Measurements from ENCODE around the gene PIP. TPM values are rescaled to one million over a fixed set of nuclear protein-coding genes. Genes with fewer than 3 reads are reported as not detected.
"Not testable (repeated sequence)": the region's sequence is repeated elsewhere in the genome, so short reads cannot be mapped to it uniquely, and the experiment has no call there.

Gene PIP
- total RNA-seq, 1 experiment from 2014 or later: not detected

GRCh38 chr7:143085109-143085508, 46.8 kb upstream of the PIP start (continued):
- TF ChIP-seq EGR1 (IDR thresholded peaks at IDR 0.05; ENCODE audit: low read depth) (no peak), YY1 (IDR thresholded peaks at IDR 0.05; ENCODE audit: extremely low read depth, insufficient replicate concordance, low read depth, low read length) (no peak), MAX (IDR thresholded peaks at IDR 0.05) (no peak)

GRCh38 chr7:143085610-143086009, 46.3 kb upstream of the PIP start:
- H3K4me2 ChIP-seq (ENCODE audit: low read length); H2AFZ ChIP-seq (ENCODE audit: low read depth, low read length, poor library complexity, severe bottlenecking); H4K20me1 ChIP-seq (ENCODE audit: insufficient read depth); DNase-seq (ENCODE audit: low read depth, low spot score); H3K4me3 ChIP-seq (replicated peaks in 1 of 2; ENCODE audit: low read depth in 1 of 2, low read length in 2 of 2); H3K36me3 ChIP-seq (ENCODE audit: control insufficient read depth in 1 of 2, insufficient read depth in 2 of 2, low read length in 2 of 2); H3K27me3 ChIP-seq (ENCODE audit: insufficient read depth, low read length); H3K9me2 ChIP-seq (ENCODE audit: insufficient read depth); H3K79me2 ChIP-seq (ENCODE audit: insufficient read depth, low read length); intact Hi-C loops (cut with micrococcal nuclease); H3K27ac ChIP-seq (ENCODE audit: low read depth, low read length); POLR2A ChIA-PET; H3K4me1 ChIP-seq (ENCODE audit: control insufficient read depth in 1 of 2, insufficient read depth in 2 of 2, low read length in 2 of 2); H3K9ac ChIP-seq (ENCODE audit: low read length); H3K9me3 ChIP-seq (ENCODE audit: control insufficient read depth in 1 of 2, insufficient read depth in 1 of 2, low read depth in 1 of 2, low read length in 2 of 2); BruUV-seq (replicated peaks); CTCF ChIA-PET; ATAC-seq; RAD21 ChIA-PET (ENCODE audit: low non-redundant PET in 1 of 2, low total read pairs in 2 of 2, uncharacterized antibody in 2 of 2, unreplicated experiment in 2 of 2): not testable (repeated sequence)

GRCh38 chr7:143088549-143089231, 43.2 kb upstream of the PIP start:
- H2AFZ ChIP-seq (ENCODE audit: low read depth, low read length, poor library complexity, severe bottlenecking); BruUV-seq (replicated peaks); H3K9ac ChIP-seq (ENCODE audit: low read length); intact Hi-C loops (cut with micrococcal nuclease); DNase-seq (ENCODE audit: low read depth, low spot score); H3K4me1 ChIP-seq (ENCODE audit: control insufficient read depth in 1 of 2, insufficient read depth in 2 of 2, low read length in 2 of 2); RAD21 ChIA-PET (ENCODE audit: low non-redundant PET in 1 of 2, low total read pairs in 2 of 2, uncharacterized antibody in 2 of 2, unreplicated experiment in 2 of 2); H3K9me3 ChIP-seq (ENCODE audit: control insufficient read depth in 1 of 2, insufficient read depth in 1 of 2, low read depth in 1 of 2, low read length in 2 of 2); POLR2A ChIA-PET; H3K79me2 ChIP-seq (ENCODE audit: insufficient read depth, low read length); H4K20me1 ChIP-seq (ENCODE audit: insufficient read depth); CTCF ChIA-PET; H3K27ac ChIP-seq (ENCODE audit: low read depth, low read length); H3K4me3 ChIP-seq (replicated peaks in 1 of 2; ENCODE audit: low read depth in 1 of 2, low read length in 2 of 2); H3K4me2 ChIP-seq (ENCODE audit: low read length); H3K27me3 ChIP-seq (ENCODE audit: insufficient read depth, low read length); H3K36me3 ChIP-seq (ENCODE audit: control insufficient read depth in 1 of 2, insufficient read depth in 2 of 2, low read length in 2 of 2); ATAC-seq; H3K9me2 ChIP-seq (ENCODE audit: insufficient read depth): not testable (repeated sequence)

Data from HCT116 (cell line).